ENCODE results near the gene TRIO.
"Not testable (repeated sequence)": the region's sequence is repeated elsewhere in the genome, so short reads cannot be mapped to it uniquely, and the experiment has no call there.

TRIO gene

GRCh38 chr5:14547666-14548065 is 404.5 kb downstream of the TRIO start:
- no peak for TF ChIP-seq CTCF (IDR thresholded peaks at IDR 0.05; ENCODE audit: low read depth, low read length)
- DNase-seq (ENCODE audit: extremely low read depth, low read depth): no peak

- DNase-seq (ENCODE audit: extremely low read depth, low read depth): no peak
- TF ChIP-seq CTCF (IDR thresholded peaks at IDR 0.05; ENCODE audit: low read depth, low read length): no peak
Observed at GRCh38 chr5:14551211-14551610, 408.1 kb downstream of the TRIO start.

- no peak for TF ChIP-seq CTCF (IDR thresholded peaks at IDR 0.05; ENCODE audit: low read depth, low read length)
- no peak for DNase-seq (ENCODE audit: extremely low read depth, low read depth)
Observed at GRCh38 chr5:14552017-14552416, 408.9 kb downstream of the TRIO start.

GRCh38 chr5:14554288-14554687 is 411.1 kb downstream of the TRIO start:
- DNase-seq (ENCODE audit: extremely low read depth, low read depth): not testable (repeated sequence)

GRCh38 chr5:14556015-14556414 is 412.9 kb downstream of the TRIO start:
- no peak for TF ChIP-seq CTCF (IDR thresholded peaks at IDR 0.05; ENCODE audit: low read depth, low read length)
- no peak for DNase-seq (ENCODE audit: extremely low read depth, low read depth)

GRCh38 chr5:14557203-14557770 is 414.1 kb downstream of the TRIO start:
- no peak for TF ChIP-seq CTCF (IDR thresholded peaks at IDR 0.05; ENCODE audit: low read depth, low read length)

GRCh38 chr5:14557791-14558415 is 414.8 kb downstream of the TRIO start:
- no peak for TF ChIP-seq CTCF (IDR thresholded peaks at IDR 0.05; ENCODE audit: low read depth, low read length)
- DNase-seq (ENCODE audit: extremely low read depth, low read depth): no peak

More at GRCh38 chr5:14557203-14557770, 414.1 kb downstream of the TRIO start:
- DNase-seq (ENCODE audit: extremely low read depth, low read depth): no peak

Data from AG09319 (cell line).